GM21723 (cell line): ENCODE data around the gene S100A8.
"Not testable (repeated sequence)": the region's sequence is repeated elsewhere in the genome, so short reads cannot be mapped to it uniquely, and the experiment has no call there.

Source experiments
- ATAC-seq: cut with Tn5 transposase; IDR thresholded peaks from one replicate; pipeline ENCODE4 v1.9.1; 2021; ENCODE audit warnings: mild to moderate bottlenecking, moderate library complexity; ENCODE audit not compliant: unreplicated experiment

Gene S100A8

DNA sequence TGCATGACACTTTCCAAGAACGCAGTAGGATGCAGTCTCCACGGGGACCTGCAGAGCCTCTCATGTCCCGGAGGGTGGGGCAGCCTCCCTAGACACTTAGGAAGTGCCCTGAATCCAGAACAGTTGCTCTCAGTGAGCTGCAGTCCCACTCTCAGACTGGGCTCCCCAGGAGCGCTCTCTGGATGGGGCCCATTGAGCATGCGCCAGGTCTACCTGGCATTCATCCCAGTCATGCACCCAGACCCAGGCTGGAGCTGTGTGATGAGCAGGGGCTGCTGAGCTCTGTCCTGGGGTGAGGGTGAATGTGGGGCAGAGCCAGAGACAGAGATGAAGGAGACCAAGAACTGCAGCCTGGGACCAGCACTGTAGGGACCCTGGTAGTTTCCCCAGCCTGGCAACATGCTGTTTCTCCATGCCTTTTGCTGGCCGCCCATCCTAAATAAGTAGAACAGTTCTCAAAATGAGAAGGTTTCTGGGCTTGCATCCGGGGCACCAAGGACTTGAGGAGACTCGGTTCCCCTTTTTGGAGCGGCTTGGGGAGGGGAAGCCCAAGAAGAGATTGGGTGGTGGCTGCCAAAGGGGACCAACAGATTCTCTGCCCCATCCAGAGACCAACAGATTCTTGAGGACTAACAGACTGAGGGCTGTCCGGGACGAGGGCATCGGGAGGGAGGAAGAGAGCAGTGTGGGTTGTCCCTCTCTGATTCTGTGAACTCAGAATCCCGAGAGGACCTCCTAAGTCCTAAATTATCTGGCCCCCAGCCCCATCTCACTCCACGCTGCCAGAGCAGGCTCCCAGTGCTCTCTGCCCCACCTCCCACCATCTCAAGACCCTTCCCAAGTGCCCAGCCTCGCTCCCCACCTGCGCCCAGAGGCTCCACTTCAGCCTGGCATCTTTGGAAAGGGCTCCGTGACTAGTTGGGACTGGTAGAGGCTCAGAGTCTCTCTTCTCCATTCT, 41.2 kb downstream of the S100A8 start:
- no peak for ATAC-seq

GRCh38 chr1:153348511-153349362, 42.1 kb downstream of the S100A8 start, which contains the start of gene PGLYRP4:
PGLYRP4 (minus strand) TSS chr1:153348841; CDS start chr1:153347932, 909 bp downstream.
- ATAC-seq = no peak

- ATAC-seq = no peak
These were observed 43.0 kb downstream of the S100A8 start for GRCh38 chr1:153347856-153348255.

- not testable (repeated sequence) for ATAC-seq
These were observed 43.8 kb downstream of the S100A8 start for GRCh38 chr1:153347049-153347448.

- ATAC-seq = no peak
These were observed 44.7 kb downstream of the S100A8 start for GRCh38 chr1:153346077-153346723.

GRCh38 chr1:153345187-153346076, 45.4 kb downstream of the S100A8 start:
- ATAC-seq = no peak

DNA sequence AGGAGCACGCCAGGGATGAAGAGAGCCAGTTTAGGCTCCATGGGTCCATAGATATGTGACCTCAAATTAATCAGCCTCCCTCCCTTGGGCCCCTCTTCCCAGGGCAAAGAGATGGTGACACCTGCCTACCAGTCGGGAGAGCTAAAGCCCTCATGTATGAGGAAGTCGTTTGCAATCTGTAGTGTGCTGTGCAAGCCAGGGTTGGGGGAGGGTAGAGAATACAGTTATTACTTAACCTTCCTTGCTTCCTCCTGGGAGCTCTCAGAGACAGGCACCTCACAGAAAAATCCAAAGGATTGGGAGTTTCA, 46.2 kb downstream of the S100A8 start:
- ATAC-seq = no peak

GRCh38 chr1:153343811-153344717, 46.8 kb downstream of the S100A8 start:
- ATAC-seq = no peak

- ATAC-seq = no peak
These were observed 47.7 kb downstream of the S100A8 start for GRCh38 chr1:153343040-153343681.

DNA sequence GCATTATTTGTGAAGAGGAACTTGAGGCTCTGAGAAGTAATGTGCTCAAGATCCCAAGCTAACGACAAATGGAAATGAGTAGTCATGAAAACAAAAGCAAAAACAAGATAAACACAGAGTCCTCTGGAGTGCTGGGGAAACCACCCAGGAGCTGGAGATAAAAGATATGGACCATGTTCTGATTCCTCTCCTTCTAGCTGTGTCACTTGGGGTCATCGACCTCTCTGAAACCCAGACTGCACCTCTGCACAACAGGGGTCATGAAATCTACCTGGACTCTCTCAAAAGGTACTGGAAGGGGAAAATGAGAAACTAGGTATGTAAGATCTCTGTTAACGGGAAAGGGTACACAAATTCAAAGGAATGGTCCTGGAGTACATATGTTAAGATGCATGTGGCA, 48.7 kb downstream of the S100A8 start:
- ATAC-seq = no peak

GRCh38 chr1:153341431-153341934, 49.4 kb downstream of the S100A8 start:
- no peak for ATAC-seq

DNA sequence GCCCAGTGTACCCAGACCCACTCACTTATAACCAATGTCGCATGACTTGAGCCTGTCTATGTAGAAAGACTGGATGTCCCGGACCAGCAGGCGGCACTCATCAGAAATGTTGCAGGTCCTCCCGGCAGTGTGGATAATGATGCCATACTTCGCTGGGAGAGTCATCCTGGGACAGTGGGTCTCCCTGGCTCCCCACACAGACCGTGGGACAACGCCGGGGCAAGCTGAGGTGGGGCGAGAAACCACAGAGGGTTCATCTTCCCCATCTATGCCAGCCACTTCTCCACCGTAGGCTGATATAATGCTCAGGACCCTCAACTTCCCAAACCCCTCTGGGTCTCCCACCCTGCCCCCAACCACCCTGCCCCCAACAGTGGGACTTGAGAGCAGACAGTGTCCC, 50.5 kb downstream of the S100A8 start:
- no peak for ATAC-seq
